ENCODE data around the gene ENPP7. TPM values are rescaled to one million over a fixed set of nuclear protein-coding genes. Genes with fewer than 3 reads are reported as not detected.

The ENPP7 gene
- polyA plus RNA-seq, 3 donors, result not detected

- H3K4me3 ChIP-seq (replicated peaks in 1 of 3; ENCODE audit: low read depth in 2 of 3, low read length in 3 of 3), result no peak overlapping the region
- H4K20me1 ChIP-seq (ENCODE audit: insufficient read depth, low read length), result no peaks in the 10 kb centered on the region
- DNase-seq, result no peak
- Mint-ChIP-seq H3K27me3 (ENCODE audit: low read depth in 3 of 3) (peaks cover 9 to 17% (median 13%) of the 10 kb centered on the region in 3 donors), H3K27ac (no peak overlapping the region), H3K9me3 (peaks cover 0 to 3% (median 0%) of the 10 kb centered on the region in 7 donors), H3K36me3 (no peaks in the 10 kb centered on the region), H3K4me1 (no peaks in the 10 kb centered on the region), H3K4me3 (no peak overlapping the region)
- H3K36me3 ChIP-seq (replicated peaks in 1 of 2; ENCODE audit: control insufficient read depth in 1 of 2, insufficient read depth in 2 of 2, low read length in 2 of 2), result no peaks in the 10 kb centered on the region
- H3K27ac ChIP-seq (ENCODE audit: low read depth in 1 of 2, low read length in 2 of 2), result no peak overlapping the region
- TF ChIP-seq CTCF (IDR thresholded peaks at IDR 0.05), result no peak
- H3K4me2 ChIP-seq (replicated peaks; ENCODE audit: extremely low read depth, low read length, poor library complexity, severe bottlenecking), result no peak overlapping the region
- H3K9me3 ChIP-seq (replicated peaks in 1 of 2; ENCODE audit: control insufficient read depth in 1 of 2, insufficient read depth in 1 of 2, low read length in 2 of 2), result no peaks in the 10 kb centered on the region
- H3K9ac ChIP-seq (ENCODE audit: insufficient read depth, low read length, poor library complexity, severe bottlenecking), result no peak overlapping the region
- intact Hi-C loops (cut with micrococcal nuclease), result no loop called here
- no peaks in the 10 kb centered on the region for H3K79me2 ChIP-seq (ENCODE audit: insufficient read depth, low read length)
- WGBS (ENCODE audit: insufficient coverage), result 39% methylated on average over 11 of the region's 12 CpGs
- H3K4me1 ChIP-seq (ENCODE audit: control insufficient read depth in 1 of 2, insufficient read depth in 2 of 2, low read length in 2 of 2), result no peaks in the 10 kb centered on the region
- H2AFZ ChIP-seq (ENCODE audit: insufficient read depth, low read depth, low read length, poor library complexity, severe bottlenecking), result no peak overlapping the region
- no peaks in the 10 kb centered on the region for H3K27me3 ChIP-seq (ENCODE audit: control insufficient read depth in 2 of 2, insufficient read depth in 2 of 2, low read length in 2 of 2)
Measured at GRCh38 chr17:79702550-79703236, 28.1 kb upstream of the ENPP7 start.

- no CpG with 5 or more reads among the region's 9 CpGs for WGBS (ENCODE audit: insufficient coverage)
- H3K9ac ChIP-seq (ENCODE audit: insufficient read depth, low read length, poor library complexity, severe bottlenecking), result no peak overlapping the region
- Mint-ChIP-seq H3K4me1 (peaks cover 6% of the 10 kb centered on the region), H3K9me3 (peaks cover 0 to 3% (median 0%) of the 10 kb centered on the region in 7 donors), H3K27me3 (ENCODE audit: low read depth in 3 of 3) (peaks cover 6 to 21% (median 16%) of the 10 kb centered on the region in 3 donors), H3K27ac (no peak overlapping the region), H3K36me3 (no peaks in the 10 kb centered on the region), H3K4me3 (no peak overlapping the region)
- no peaks in the 10 kb centered on the region for H3K27me3 ChIP-seq (ENCODE audit: control insufficient read depth in 2 of 2, insufficient read depth in 2 of 2, low read length in 2 of 2)
- no peak overlapping the region for H3K4me2 ChIP-seq (replicated peaks; ENCODE audit: extremely low read depth, low read length, poor library complexity, severe bottlenecking)
- no peaks in the 10 kb centered on the region for H3K36me3 ChIP-seq (replicated peaks in 1 of 2; ENCODE audit: control insufficient read depth in 1 of 2, insufficient read depth in 2 of 2, low read length in 2 of 2)
- no peak overlapping the region for H3K4me3 ChIP-seq (replicated peaks in 1 of 3; ENCODE audit: low read depth in 2 of 3, low read length in 3 of 3)
- no peak overlapping the region for H2AFZ ChIP-seq (ENCODE audit: insufficient read depth, low read depth, low read length, poor library complexity, severe bottlenecking)
- intact Hi-C loops (cut with micrococcal nuclease), result no loop called here
- no peak for DNase-seq
- H3K79me2 ChIP-seq (ENCODE audit: insufficient read depth, low read length), result no peaks in the 10 kb centered on the region
- no peak for TF ChIP-seq CTCF (IDR thresholded peaks at IDR 0.05)
- no peaks in the 10 kb centered on the region for H4K20me1 ChIP-seq (ENCODE audit: insufficient read depth, low read length)
- no peaks in the 10 kb centered on the region for H3K9me3 ChIP-seq (replicated peaks in 1 of 2; ENCODE audit: control insufficient read depth in 1 of 2, insufficient read depth in 1 of 2, low read length in 2 of 2)
- H3K27ac ChIP-seq (ENCODE audit: low read depth in 1 of 2, low read length in 2 of 2), result no peak overlapping the region
- H3K4me1 ChIP-seq (ENCODE audit: control insufficient read depth in 1 of 2, insufficient read depth in 2 of 2, low read length in 2 of 2), result no peaks in the 10 kb centered on the region
Measured at GRCh38 chr17:79704691-79705090, 26.1 kb upstream of the ENPP7 start.
